IMR-90 (cell line): ENCODE results near the gene MYOM1. TPM values are rescaled to one million over a fixed set of nuclear protein-coding genes. Genes with fewer than 3 reads are reported as not detected.

ENCODE experiments used
- ATAC-seq: fragments of 200-7000 bp; cut with Tn5 transposase; 2 replicates; pipeline ENCODE4 v1.9.1; 2020; ENCODE audit warnings: low read depth, mild to moderate bottlenecking, moderate library complexity
- BruUV-seq: library from RNA; stranded (reverse); fragments of 400-500 nt; replicated peaks from 2 replicates; lab custom pipeline; 2021; lab: Mats Ljungman, UMichigan
- CTCF ChIA-PET: fragments of 300-600 bp; formaldehyde crosslinking; extraction: SDS; loops from one replicate; lab custom pipeline; 2021; ENCODE audit warnings: antibody characterized with exemption; lab: Yijun Ruan, JAX
- POLR2A ChIA-PET: fragments of 300-600 bp; sonication (Branson Sonifier 250); formaldehyde crosslinking; loops from one replicate; lab custom pipeline; 2022; ENCODE audit warnings: antibody characterized with exemption; ENCODE audit not compliant: unreplicated experiment; lab: Charles Lee
- DNase-seq: peaks from one replicate; pipeline ENCODE4 v3.0.0; 2013
- H2AFZ ChIP-seq: replicated peaks from 2 replicates; pipeline ENCODE3; 2013; ENCODE audit warnings: low read length, mild to moderate bottlenecking; ENCODE audit not compliant: poor library complexity
- H2AK5ac ChIP-seq: 2 replicates; pipeline ENCODE4 v1.6.1; 2013; ENCODE audit warnings: low read depth, low read length, inconsistent platforms
- H2AK9ac ChIP-seq: replicated peaks from 2 replicates; pipeline ENCODE3; 2013; ENCODE audit warnings: mild to moderate bottlenecking, low read depth, low read length, moderate library complexity; ENCODE audit not compliant: poor library complexity
- H2BK120ac ChIP-seq: 2 replicates; pipeline ENCODE4 v1.6.1; 2013; ENCODE audit warnings: low read depth, low read length, inconsistent platforms
- H2BK15ac ChIP-seq: 3 replicates; pipeline ENCODE4 v1.6.1; 2013; ENCODE audit warnings: low read depth, low read length, inconsistent platforms
- H2BK20ac ChIP-seq: 2 replicates; pipeline ENCODE4 v1.6.1; 2013; ENCODE audit warnings: low read depth, mild to moderate bottlenecking, inconsistent platforms, low read length, moderate library complexity
- H2BK5ac ChIP-seq: 2 replicates; pipeline ENCODE4 v1.6.1; 2013; ENCODE audit warnings: mild to moderate bottlenecking, low read depth, low read length, inconsistent platforms; ENCODE audit not compliant: poor library complexity, severe bottlenecking
- H3K14ac ChIP-seq: replicated peaks from 2 replicates; pipeline ENCODE4 v1.6.1; 2013; ENCODE audit warnings: low read depth, low read length, inconsistent platforms
- H3K18ac ChIP-seq: 2 replicates; pipeline ENCODE4 v1.6.1; 2013; ENCODE audit warnings: low read depth, low read length, control low read depth
- H3K23ac ChIP-seq: 2 replicates; pipeline ENCODE4 v1.6.1; 2013; ENCODE audit warnings: low read depth, low read length, inconsistent platforms
- H3K27ac ChIP-seq: 2 replicates; pipeline ENCODE4 v1.5.1; 2013; ENCODE audit warnings: mild to moderate bottlenecking, control low read depth, low read length; ENCODE audit not compliant: insufficient read depth
- H3K27me3 ChIP-seq: 2 replicates; pipeline ENCODE4 v1.6.1; 2013; ENCODE audit warnings: low read length; ENCODE audit not compliant: control insufficient read depth, insufficient read depth
- H3K36me3 ChIP-seq: 2 replicates; pipeline ENCODE4 v1.6.1; 2013; ENCODE audit warnings: low read length, mixed read lengths; ENCODE audit not compliant: control insufficient read depth, insufficient read depth
- H3K4ac ChIP-seq: 2 replicates; pipeline ENCODE4 v1.6.1; 2013; ENCODE audit warnings: low read depth, low read length, inconsistent platforms
- H3K4me1 ChIP-seq: 2 replicates; pipeline ENCODE4 v1.6.1; 2013; ENCODE audit warnings: low read length, mixed read lengths; ENCODE audit not compliant: control insufficient read depth, insufficient read depth
- H3K4me2 ChIP-seq: 2 replicates; pipeline ENCODE4 v1.6.1; 2013; ENCODE audit warnings: low read depth, mild to moderate bottlenecking, control low read depth, low read length, moderate library complexity
- H3K4me3 ChIP-seq: 2 replicates; pipeline ENCODE4 v1.5.1; 2013; ENCODE audit warnings: low read depth, mild to moderate bottlenecking, control low read depth, low read length, moderate library complexity; ENCODE audit not compliant: insufficient read depth
- H3K56ac ChIP-seq: 2 replicates; pipeline ENCODE4 v1.6.1; 2013; ENCODE audit warnings: low read length, inconsistent platforms; ENCODE audit not compliant: insufficient read depth; ENCODE audit errors: extremely low read depth
- H3K79me1 ChIP-seq, 2 experiments: 2 replicates each; pipeline ENCODE4 v1.6.1; 2013; ENCODE audit warnings: low read length in 2 of 2, inconsistent platforms in 1 of 2, low read depth in 1 of 2
- H3K9ac ChIP-seq: 2 replicates; pipeline ENCODE4 v1.6.1; 2013; ENCODE audit warnings: low read depth, low read length, control low read depth
- H3K9me1 ChIP-seq: 2 replicates; pipeline ENCODE4 v1.6.1; 2013; ENCODE audit warnings: low read length, inconsistent platforms; ENCODE audit not compliant: insufficient read depth
- H3K9me3 ChIP-seq: 2 replicates; pipeline ENCODE4 v1.6.1; 2013; ENCODE audit warnings: low read length; ENCODE audit not compliant: control insufficient read depth, insufficient read depth
- H4K20me1 ChIP-seq: 2 replicates; pipeline ENCODE4 v1.6.1; 2013; ENCODE audit warnings: low read length, inconsistent platforms; ENCODE audit not compliant: insufficient read depth
- H4K5ac ChIP-seq: 2 replicates; pipeline ENCODE4 v1.6.1; 2013; ENCODE audit warnings: mild to moderate bottlenecking, low read depth, low read length, control low read depth
- H4K8ac ChIP-seq, 2 experiments: 2 replicates each; pipeline ENCODE4 v1.6.1; 2013; ENCODE audit warnings: low read depth in 2 of 2, low read length in 2 of 2, control low read depth in 1 of 2, inconsistent platforms in 1 of 2
- H4K91ac ChIP-seq: 2 replicates; pipeline ENCODE4 v1.6.1; 2013; ENCODE audit warnings: low read depth, low read length, inconsistent platforms; ENCODE audit not compliant: insufficient read depth
- BHLHE40 ChIP-seq: fragments of 150-350 bp; IDR thresholded peaks from 2 replicates; pipeline ENCODE4 v1.6.1; 2016; ENCODE audit warnings: mild to moderate bottlenecking, low read depth, low read length
- FOS ChIP-seq: fragments of 150-350 bp; IDR thresholded peaks from 2 replicates; pipeline ENCODE4 v1.6.1; 2016; ENCODE audit warnings: low read depth, low read length
- MXI1 ChIP-seq: IDR thresholded peaks from 2 replicates; pipeline ENCODE4 v1.6.1; 2012; ENCODE audit warnings: low read depth, mild to moderate bottlenecking, low read length, moderate library complexity, borderline replicate concordance
- NFE2L2 ChIP-seq: fragments of 150-350 bp; IDR thresholded peaks from 2 replicates; pipeline ENCODE4 v1.6.1; 2016; ENCODE audit warnings: low read depth, mild to moderate bottlenecking, low read length
- RFX5 ChIP-seq: IDR thresholded peaks from 2 replicates; pipeline ENCODE4 v1.8.0; 2012; ENCODE audit warnings: low read depth, mild to moderate bottlenecking, low read length, moderate library complexity
- WGBS, 2 experiments: methylation state at CpG; one replicate each; pipeline versions ENCODE4 v1.1.5 to v1.1.7; 2013; ENCODE audit warnings: missing lambda C conversion rate in 2 of 2; ENCODE audit not compliant: insufficient read length in 1 of 2; ENCODE audit errors: extremely low coverage in 2 of 2; 5-methylcytosine and 5-hydroxymethylcytosine counted together
- dilution Hi-C: fragments of 300-500 bp; cut with HindIII; formaldehyde crosslinking; loops from one replicate; pipeline ENCODE4 v1.14.3; 2018; ENCODE audit warnings: low sequenced_read_pairs; ENCODE audit not compliant: unreplicated experiment
- in situ Hi-C: fragments of 300-500 bp; cut with MboI; formaldehyde crosslinking; loops from 3 replicates; pipeline ENCODE4 v1.14.3; 2019; ENCODE audit warnings: low sequenced_read_pairs, inconsistent platforms, mixed read lengths
- intact Hi-C: fragments of 100-400 bp; cut with micrococcal nuclease; formaldehyde crosslinking; loops from 2 replicates; pipeline ENCODE4 v1.10.0; 2022
- polyA plus RNA-seq, 3 experiments: library from polyadenylated mRNA; depleted of rRNA; stranded (reverse); fragments of >200 nt; gene quantifications; 2 replicates each; pipeline ENCODE4 v1.2.3, GENCODE V29; 2012; ENCODE audit warnings: low replicate concordance in 1 of 3
- total RNA-seq: library from RNA; depleted of rRNA; stranded (reverse); fragments of >200 nt; gene quantifications from 2 replicates; pipeline ENCODE4 v1.2.3, GENCODE V29; 2012

MYOM1 gene
- total and polyA plus RNA-seq, 2 of the 4 experiments (the other 2 are of a cell fraction) = under 0.01 to 0.10 TPM

DNA sequence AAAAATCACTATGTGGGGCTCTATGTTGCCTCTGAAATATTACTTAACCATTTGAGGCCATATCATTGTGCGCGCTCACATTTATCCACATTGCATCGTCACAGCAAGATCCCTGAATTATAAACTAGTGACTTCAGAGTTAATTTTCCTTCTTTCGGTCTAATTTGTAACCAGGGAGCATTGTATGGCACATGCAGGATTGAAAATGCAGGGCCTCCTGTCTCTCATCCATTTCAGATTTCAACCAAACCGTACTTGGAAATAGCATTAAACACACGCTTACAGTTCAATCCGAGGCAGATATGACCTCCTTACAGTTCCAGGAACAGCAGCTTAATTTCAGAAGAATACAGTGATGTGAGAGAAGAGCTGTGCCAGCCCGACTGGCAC lies 532 bp downstream of the MYOM1 start:
- no peak overlapping the region for H3K18ac ChIP-seq
- H2BK20ac ChIP-seq = no peak overlapping the region
- ATAC-seq (no peak), DNase-seq (no peak)
- no peak overlapping the region for H3K4me2 ChIP-seq
- H3K9me3 ChIP-seq = no peaks in the 10 kb centered on the region
- no CpG with 5 or more reads among the region's 8 CpGs for WGBS, 2 experiments
- H3K14ac ChIP-seq = no peak overlapping the region
- no peak overlapping the region for H2BK15ac ChIP-seq
- no TSS peak for BruUV-seq
- intact Hi-C loops = no loop called here
- H2AFZ ChIP-seq = no peak overlapping the region
- H2BK5ac ChIP-seq = no peak overlapping the region
- no peak overlapping the region for H3K4ac ChIP-seq
- no peak overlapping the region for H3K23ac ChIP-seq
- TF ChIP-seq BHLHE40 = no peak
- no peak for TF ChIP-seq FOS
- TF ChIP-seq MXI1 = no peak
- TF ChIP-seq RFX5 = no peak
- TF ChIP-seq NFE2L2 = no peak
- no peak overlapping the region for H3K27ac ChIP-seq
- H3K4me3 ChIP-seq = no peak overlapping the region
- no peak overlapping the region for H3K9ac ChIP-seq
- H3K56ac ChIP-seq = no peak overlapping the region
- ChIA-PET CTCF (interaction anchor here (0.6 kb wide), 2 partner anchors 24 to 492 kb away, joined by 3 to 5 read pairs; no protein-coding TSS in a partner anchor), POLR2A (no interaction called here)
- no peak overlapping the region for H4K8ac ChIP-seq
- H3K27me3 ChIP-seq = peaks cover 8% of the 10 kb centered on the region
- no peaks in the 10 kb centered on the region for H4K20me1 ChIP-seq
- H2BK120ac ChIP-seq = no peak overlapping the region
- H4K5ac ChIP-seq = no peak overlapping the region
- in situ Hi-C loops = no loop called here
- dilution Hi-C loops = no loop called here
- no peaks in the 10 kb centered on the region for H3K36me3 ChIP-seq
- H2AK9ac ChIP-seq = no peak overlapping the region
- no peak overlapping the region for H2AK5ac ChIP-seq
- H3K9me1 ChIP-seq = no peaks in the 10 kb centered on the region
- H3K4me1 ChIP-seq = no peaks in the 10 kb centered on the region
- H4K91ac ChIP-seq = no peak overlapping the region
- no peaks in the 10 kb centered on the region for H3K79me1 ChIP-seq
